Medulla oblongata (tissue), 1 donor: ENCODE data around the gene ZNF264.
"Not testable (repeated sequence)": the region's sequence is repeated elsewhere in the genome, so short reads cannot be mapped to it uniquely, and the experiment has no call there.

Experiments used
- DNase-seq: peaks from one replicate; pipeline ENCODE4 v3.0.0-alpha.2; 2015; ENCODE audit errors: extremely low spot score

The ZNF264 gene

DNA sequence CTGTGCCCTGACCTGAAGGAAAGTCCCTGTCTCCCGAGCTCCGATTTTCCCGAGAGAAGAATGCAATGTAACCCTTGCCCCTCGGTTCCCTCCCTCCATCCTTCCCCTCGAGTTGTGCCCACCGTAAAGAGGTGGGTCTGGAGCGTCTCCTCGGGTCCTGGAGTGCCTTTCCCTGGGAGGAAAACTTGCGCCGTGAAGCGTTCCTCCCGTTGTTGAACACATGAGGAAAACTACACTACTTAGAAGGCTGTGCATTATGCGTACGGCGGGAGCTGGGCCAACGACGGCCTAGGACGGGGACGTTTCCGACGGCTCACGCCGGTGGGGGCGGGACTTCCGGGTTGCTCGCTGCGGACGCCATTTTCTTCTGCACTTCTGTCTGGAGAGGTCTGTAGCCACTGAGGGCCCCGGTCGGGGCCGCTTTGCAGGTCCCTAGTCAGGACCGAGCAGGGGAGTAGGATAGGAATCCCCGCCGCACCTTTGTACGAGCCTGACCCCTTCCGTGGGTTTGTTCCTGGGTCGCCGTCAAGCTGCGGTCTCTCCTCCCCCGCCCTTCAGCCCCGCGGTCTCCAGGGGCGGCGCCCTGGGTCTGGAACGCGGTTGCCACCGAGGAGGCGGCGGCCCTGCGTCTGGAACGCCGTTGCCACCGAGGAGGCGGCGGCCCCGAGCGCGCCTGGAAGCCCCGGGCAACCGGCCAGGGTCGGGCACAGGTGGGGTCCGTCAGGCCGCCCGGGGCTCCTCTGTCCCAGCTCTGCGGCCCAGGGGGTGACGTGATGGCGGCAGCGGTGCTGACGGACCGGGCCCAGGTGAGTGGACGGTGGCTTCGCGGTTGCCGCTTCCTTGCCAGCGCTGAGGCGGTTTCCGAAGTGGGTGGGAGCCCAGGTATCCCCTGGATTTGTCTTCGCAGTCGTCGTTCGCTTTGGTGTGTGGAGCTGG is at the start of gene ZNF264:
Gene ZNF264 (plus strand): TSS at position 360 of the 936 bp plus-strand sequence. CDS start 414 bp downstream, at position 774.
- peak; percentile 82 for DNase-seq

DNA sequence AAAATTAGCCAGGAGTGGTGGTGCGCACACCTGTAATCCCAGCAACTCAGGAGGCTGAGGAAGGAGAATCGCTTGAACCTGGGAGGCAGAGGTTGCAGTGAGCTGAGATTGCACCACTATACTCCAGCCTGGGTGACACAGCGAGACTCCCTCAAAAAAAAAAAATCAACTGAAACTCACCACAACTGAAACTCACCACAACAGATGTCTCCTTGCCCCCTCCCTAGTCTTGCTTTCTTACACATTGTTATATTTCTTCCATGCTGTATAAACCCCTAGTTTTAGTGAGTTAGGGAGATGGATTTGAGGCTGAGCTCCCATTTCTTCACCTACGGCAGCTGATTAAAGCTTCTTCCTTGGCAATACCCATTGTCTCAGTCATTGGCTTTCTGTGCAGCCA is 49.6 kb upstream of the ZNF264 start:
- DNase-seq, result no peak

DNA sequence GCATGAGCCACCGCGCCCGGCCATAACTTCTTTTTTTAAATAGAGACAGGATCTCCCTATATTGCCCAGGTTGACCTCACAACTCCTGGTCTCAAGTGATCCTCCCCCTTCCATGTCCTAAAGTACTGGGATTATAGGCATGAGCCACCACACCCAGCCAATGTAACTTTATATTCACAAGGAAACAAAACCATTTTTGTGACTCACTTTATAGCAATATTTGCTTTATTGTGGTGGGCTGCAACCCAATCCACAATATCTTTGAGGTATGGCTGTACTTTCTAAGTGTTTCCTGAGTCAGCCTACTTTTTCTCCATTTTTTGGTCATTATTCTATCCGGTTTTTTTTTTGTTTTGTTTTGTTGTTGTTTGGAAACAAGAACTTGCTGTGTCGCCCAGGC is 38.4 kb upstream of the ZNF264 start:
- no peak for DNase-seq

DNA sequence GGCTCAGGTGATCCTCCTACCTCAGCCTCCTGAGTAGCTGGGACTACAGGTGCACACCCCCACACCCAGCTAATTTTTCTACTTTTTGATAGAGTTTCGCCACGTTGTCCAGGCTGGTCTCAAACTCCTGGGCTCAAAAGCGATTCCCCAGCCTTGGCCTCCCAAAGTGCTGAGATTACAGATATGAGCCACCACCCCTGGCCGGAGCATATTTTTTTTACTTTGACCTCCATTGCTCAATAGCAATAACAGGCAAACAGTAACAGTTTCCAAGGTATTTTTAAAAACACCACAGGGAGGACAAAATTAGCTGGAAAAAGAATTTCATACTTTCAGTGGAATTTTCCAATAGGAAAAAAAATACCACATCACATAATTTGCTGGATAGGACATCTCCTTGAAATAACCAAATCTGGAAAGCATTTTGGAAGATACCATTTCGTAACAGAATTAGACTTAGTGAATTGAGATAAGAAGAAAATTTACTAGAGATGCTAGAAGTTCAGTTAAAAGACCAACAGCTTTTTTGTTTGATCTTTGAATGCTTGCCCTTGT is 29.2 kb upstream of the ZNF264 start:
- DNase-seq, result no peak

DNA sequence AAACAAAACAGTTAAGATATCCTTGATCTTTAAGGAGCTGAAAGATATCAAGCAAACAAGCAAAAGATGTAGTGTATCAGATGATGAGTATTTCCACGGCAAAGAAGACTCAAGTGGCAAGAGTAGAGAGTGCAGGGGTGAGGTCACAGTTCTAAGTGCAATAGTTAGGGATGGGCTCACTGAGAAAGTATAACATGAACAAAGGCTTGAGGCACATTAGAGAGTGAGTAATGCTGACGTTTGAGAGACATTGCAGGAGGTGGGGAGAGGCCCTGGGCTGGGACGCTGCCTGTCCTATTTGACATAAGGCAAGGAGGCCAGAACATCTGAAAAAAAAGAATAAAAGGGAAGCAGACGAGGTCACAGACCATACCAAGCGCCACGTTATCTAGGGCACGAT is 25.5 kb upstream of the ZNF264 start:
- no peak for DNase-seq

DNA sequence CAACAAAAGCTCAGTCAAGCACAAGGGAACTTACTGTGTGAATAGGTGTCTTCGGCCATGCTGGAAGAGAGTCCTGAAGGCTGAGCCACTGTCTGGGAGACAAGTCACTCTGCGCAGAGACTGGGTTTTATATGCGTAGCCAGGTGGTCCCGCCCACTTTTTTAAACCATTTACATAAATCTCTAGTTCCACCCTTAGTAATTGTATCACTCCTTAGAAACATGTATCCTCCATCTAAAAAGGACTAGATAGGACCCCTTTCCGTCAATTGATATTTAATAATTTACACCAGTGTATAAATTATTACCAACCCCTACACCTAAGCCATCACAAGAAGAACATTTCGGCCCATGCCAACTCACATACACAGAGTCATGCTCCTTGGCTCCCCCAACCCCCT is 23.9 kb upstream of the ZNF264 start, which contains the start of gene DUXA:
Gene DUXA (minus strand): TSS at position 101 of the 400 bp plus-strand sequence. CDS start 42 bp downstream, at position 59.
- no peak for DNase-seq

DNA sequence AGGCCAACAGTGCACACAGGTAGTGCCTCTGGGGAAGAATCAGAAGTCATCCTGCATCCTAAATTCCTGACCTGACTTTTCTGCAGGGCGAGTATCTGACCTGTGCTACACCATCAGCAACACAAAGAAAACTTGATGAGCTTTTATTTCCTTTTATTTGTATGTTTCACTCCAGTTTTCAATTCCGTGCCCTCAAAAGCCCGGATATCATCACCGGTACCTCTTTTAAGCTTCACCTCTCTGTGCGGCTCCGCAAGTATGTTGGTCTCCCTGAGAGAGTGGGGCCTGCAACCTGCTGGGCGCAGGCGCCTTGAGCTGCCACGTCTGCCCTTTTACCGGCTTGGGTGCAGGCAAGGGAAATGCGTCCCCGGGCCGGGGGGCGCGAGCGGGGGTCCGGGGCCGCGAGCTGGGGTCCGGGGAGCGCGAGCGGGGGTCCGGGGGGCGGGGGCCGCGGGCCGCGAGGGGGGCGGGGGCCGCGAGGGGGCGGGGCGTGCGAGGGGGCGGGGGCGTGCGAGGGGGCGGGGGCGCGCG is 19.7 kb upstream of the ZNF264 start:
- DNase-seq, result peak; percentile 39

DNA sequence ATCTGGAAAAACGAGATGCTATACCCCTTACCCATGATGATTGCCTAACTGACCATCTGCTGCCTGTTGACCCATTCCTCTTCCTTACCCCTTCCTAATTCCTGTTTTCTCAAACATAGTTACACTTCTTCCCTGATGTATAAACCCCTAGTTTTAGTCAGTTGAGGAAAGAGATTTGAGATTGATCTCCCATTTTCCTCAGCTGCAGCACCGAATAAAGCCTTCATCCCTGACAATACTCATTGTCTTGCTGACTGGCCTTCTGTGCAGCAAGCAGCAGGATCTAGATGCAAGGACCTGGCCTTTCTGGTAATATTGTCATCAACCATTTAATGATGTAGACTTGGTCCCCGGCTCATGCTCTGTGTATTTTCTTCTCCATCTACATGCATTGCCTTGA is 999 bp upstream of the ZNF264 start:
- DNase-seq, result no peak

DNA sequence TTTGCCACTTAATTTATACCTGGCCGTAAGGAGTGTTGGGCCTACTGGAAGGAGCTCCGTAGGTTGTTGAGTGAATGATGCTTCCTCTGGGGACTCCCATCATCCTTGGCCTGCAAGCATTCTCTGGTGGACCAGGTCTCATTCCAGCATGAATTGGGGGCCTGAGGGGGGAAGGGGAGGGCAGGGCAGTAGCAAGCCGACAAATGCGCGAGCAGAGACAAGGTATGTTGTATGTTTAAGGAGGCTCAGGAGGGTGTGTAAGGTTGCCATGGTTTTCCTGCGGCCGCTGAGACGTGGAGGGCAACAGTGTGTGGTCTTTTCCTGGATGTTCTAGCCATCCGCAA is 749 bp downstream of the ZNF264 start:
- DNase-seq, result no peak

DNA sequence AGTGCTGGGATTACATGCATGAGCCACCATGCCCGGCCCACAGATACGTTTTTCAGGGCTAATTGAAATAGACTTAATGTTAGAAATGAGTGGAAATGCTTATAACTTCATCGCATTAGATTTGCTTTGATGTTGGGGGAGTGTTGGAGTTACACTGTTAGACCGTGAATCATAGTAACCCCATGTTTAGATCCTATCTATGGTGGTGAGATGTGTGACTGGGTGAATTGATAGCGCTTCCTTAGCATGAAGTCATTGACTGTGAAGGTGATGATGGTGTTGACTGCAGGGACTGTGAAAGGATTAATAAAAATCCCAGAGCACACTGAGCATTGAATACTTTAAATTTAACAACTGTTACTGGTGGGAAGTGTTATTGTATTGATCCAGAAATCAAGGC is 1.7 kb downstream of the ZNF264 start:
- no peak for DNase-seq

DNA sequence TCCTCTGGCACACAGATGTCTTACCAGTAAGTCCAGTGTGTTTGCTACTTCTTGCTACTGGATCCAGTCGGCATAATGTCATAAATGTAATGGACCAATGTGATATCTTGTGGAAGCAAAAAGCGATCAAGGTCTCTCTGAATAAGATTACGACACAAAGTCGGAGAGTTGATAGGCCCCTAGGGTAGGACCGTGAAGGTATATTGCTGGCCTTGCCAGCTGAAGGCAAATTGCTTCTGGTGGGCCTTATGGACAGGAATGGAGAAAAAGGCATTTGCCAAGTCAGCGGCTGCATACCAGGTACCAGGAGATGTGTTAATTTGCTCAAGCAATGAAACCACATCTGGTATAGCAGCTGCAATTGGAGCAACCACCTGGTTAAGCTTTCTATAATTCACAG is 6.6 kb downstream of the ZNF264 start:
- not testable (repeated sequence) for DNase-seq

DNA sequence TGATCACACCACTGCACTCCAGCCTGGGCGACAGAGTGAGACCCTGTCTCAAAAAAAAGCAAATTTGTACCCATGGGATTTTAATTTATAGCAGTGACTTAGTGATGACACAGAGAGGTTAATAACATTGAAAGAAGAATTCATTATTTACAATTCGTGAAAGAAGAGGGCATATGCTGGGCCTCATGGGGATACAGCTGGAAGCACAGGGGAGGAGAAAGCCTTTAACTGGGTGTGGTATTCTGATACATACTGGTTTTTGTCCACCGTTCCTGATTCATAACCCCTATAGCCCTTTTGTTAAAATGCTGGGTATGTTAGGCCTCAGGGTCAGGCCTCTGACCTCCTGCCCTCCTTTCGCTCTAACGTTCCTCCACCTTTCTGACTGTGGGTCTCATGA is 10.9 kb downstream of the ZNF264 start:
- no peak for DNase-seq

DNA sequence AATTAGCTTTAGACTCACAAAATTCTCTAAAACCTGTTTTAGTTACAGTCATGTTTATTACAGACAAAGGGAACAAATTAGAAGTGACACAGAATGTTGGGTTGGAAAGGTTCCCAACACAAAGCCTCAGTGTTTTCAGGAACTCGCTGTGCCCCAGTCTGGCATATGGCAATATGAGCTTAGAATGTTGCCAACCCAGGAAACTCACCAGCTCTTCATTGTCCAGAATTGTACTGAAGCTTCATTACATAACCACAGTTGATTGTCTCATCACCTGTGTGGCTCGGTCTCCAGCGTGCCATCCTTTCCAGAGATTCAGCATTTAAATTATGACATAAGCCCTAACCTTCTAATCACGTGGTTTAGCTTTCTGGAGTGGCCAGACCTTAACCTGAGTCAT is 19.1 kb downstream of the ZNF264 start:
- peak; percentile 16 for DNase-seq

DNA sequence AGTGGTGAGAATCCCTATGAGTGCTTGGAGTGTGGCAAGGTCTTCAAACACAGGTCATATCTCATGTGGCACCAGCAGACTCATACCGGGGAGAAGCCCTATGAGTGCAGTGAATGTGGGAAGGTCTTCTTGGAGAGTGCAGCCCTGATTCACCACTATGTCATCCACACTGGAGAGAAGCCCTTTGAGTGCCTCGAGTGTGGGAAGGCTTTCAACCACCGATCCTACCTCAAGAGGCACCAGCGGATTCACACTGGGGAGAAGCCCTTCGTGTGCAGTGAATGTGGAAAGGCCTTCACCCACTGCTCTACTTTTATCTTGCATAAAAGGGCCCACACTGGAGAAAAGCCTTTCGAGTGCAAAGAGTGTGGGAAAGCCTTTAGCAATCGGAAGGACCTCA is 20.8 kb downstream of the ZNF264 start:
- no peak for DNase-seq

DNA sequence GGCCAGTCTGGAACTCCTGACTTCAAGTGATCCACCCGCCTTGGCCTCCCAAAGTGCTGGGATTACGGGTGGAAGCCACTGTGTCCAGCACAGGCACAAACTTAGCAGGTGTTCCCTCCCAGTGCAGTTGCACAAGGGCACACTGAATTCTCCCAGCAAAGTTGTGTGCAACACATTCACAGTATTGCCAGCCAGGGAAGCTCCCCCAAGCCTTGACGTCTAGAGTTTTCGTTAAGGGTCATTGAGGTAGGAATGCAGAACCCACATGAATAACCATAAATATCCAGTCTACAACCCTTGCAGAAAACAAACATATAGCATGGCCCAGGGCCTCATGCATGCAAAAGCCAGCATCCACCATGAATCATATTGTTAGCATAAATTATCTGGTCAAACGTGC is 36.2 kb downstream of the ZNF264 start:
- DNase-seq, result no peak

DNA sequence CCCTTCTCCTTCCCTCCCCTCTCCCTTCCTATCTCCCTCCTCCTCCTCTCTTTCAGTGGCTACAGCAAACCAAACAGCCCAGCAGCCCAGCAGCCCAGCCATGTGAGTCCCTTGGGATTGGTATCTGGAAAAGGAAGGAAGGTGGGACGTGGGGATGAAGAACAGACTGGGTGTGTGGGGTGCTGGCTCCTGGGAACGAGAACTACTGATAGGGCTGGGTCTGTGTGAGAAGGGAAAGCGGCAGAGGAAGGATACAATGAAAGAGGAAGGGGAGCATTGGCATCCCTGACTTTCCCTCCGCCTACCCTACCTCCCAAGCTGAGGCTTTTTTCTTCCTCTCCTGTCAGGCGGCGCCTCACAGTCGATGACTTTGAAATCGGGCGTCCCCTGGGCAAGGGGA is 40.4 kb downstream of the ZNF264 start:
- no peak for DNase-seq

DNA sequence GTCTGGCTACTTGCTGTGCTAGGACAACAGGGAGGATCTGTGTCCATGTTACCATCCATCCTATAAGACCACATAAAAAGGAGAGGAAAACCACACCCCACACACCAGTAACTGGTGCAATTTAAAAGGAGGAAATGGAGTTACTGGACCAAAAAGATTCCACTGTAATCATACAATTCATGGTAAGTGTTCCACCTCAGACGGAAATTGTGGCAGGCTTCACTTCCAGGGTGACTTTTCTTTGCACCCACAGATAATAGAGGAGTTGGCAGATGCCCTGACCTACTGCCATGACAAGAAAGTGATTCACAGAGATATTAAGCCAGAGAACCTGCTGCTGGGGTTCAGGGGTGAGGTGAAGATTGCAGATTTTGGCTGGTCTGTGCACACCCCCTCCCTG is 41.9 kb downstream of the ZNF264 start:
- DNase-seq, result no peak

DNA sequence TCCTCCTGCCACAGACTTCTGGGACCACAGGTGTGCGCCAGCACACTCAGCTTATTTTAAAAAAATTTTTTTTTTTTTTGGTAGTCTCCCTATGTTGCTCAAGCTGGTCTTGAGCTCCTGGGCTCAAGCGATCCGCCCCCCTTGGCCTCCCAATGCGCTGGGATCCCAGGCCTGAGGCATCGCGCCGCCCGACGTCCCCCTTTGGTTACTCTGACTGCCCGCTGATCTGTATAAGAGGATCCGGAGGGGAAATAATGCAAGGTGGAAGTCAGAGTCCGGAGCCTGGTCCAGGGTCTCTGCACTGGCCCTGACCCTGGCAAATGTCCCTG is 48.6 kb downstream of the ZNF264 start:
- no peak for DNase-seq

DNA sequence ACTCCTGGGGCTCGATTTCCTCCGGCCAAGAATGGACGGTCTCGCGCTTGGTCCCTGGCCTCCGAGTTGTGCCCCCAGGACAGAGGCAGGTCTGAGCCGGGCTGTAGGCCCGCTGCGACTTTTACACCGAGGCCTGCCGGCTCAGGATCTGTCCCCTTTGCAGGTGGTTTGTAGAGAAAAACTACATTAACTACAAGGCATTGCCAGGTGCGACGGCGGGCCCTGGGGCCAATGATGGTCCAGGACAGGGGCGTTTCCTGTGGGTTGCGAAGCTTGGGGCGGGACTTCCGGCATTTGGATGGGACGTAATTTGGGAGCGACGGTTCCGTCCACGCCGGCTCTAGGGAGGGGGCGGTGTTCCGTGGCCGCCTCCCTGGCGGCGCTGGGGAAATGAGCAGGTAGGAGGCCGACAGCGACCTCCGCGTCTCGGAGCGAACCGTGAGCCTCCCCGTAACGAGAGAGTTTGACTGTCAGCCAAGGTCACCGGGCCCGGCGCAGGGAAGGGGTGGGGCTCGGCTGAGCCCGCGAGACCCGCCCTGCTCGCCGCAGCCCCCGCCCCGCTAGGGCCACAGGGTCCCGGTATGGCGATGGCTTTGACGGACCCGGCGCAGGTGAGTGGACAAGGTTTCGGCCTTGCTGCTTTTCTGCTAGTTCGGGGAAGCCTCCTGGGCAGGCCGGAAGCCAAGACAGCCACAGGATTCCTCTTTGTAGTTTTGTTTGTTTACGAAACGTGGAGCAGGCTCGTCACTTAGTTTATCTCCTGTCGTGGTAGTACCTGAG is 49.2 kb downstream of the ZNF264 start, which contains the start of gene ZNF805:
Gene ZNF805 (plus strand): TSS at position 322 of the 780 bp plus-strand sequence. CDS start 260 bp downstream, at position 582.
- peak; percentile 95 for DNase-seq

DNA sequence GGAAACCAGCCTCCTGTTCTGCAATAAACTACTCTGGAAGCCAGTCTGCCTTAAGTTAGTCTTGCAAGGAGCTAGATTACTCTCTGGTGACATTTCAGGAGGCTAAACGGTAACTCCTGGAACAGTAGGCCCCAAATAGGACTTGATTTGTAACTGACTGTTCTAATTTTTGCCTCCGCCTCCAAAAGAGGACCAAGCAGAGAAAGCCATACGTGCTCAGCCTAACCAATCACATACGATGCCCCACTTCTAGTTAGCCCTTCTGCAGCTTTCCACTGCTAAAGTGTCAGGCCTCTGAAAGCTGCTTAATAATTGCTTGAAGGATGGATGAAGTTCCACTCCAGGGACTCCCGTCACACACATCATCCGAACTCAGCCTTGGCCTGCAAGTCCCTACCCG is 49.9 kb downstream of the ZNF264 start:
- DNase-seq, result peak; percentile 2

DNA sequence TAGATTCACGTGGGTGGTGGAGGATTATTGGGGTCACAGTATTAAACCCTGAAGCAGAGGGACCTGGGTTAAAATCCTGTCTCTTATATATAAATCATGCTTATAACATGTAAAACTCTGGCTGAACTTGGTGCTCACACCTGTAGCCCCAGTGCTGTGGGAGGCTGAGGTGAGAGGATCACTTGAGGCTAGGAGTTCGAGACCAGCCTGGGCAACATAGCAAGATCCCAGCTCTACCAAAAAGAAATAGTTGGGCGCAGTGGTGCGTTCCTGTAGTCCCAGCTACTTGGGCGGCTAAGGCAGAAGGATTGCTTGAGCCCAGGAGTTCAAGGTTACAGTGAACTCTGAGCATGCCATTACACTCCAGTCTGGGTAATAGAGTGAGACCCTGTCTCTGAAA is 51.5 kb downstream of the ZNF264 start:
- DNase-seq, result no peak

DNA sequence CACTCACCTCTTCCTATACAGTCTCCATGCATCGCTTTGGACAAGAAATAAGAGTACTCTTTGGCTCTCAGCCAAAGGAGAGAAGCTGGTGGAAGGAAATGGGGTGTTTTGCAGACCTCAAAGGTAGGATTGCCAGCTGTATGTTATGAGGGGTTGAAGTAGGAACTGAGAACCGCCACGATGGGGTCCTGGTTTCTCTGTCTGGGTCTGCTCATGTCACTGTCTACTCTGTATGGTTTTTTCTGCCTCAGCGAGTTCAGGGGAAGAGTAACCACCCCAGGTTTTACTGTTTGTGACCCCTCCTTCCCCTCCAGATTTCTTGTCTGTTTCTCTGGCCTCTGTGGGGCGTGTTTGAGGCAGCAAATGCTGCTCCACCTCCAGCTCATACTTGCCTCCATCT is 53.2 kb downstream of the ZNF264 start:
- no peak for DNase-seq
